Measurements from ENCODE around the gene CTXN3.

CTXN3 gene

GRCh38 chr5:127649018-127649439 lies at the start of gene CTXN3:
Gene CTXN3, plus strand, starts transcription at chr5:127649082. Its CDS starts 8,440 bp downstream, at chr5:127657522.
- DNase-seq (ENCODE audit: low read depth in 2 of 3, low spot score in 2 of 3), result no peak

GRCh38 chr5:127599320-127599719 lies 49.6 kb upstream of the CTXN3 start:
- DNase-seq (ENCODE audit: low read depth in 2 of 3, low spot score in 2 of 3), result no peak

GRCh38 chr5:127599847-127600246 lies 49.0 kb upstream of the CTXN3 start:
- no peak for DNase-seq (ENCODE audit: low read depth in 2 of 3, low spot score in 2 of 3)

- DNase-seq (ENCODE audit: low read depth in 2 of 3, low spot score in 2 of 3), result no peak
Measured at GRCh38 chr5:127601111-127601510, 47.8 kb upstream of the CTXN3 start.

GRCh38 chr5:127601601-127602000 lies 47.3 kb upstream of the CTXN3 start:
- DNase-seq (ENCODE audit: low read depth in 2 of 3, low spot score in 2 of 3), result no peak

- no peak for DNase-seq (ENCODE audit: low read depth in 2 of 3, low spot score in 2 of 3)
Measured at GRCh38 chr5:127602481-127602880, 46.4 kb upstream of the CTXN3 start.

- no peak for DNase-seq (ENCODE audit: low read depth in 2 of 3, low spot score in 2 of 3)
Measured at GRCh38 chr5:127602896-127603844, 45.7 kb upstream of the CTXN3 start.

- no peak for DNase-seq (ENCODE audit: low read depth in 2 of 3, low spot score in 2 of 3)
Measured at GRCh38 chr5:127608077-127608660, 40.7 kb upstream of the CTXN3 start.

GRCh38 chr5:127609011-127609410 lies 39.9 kb upstream of the CTXN3 start:
- DNase-seq (ENCODE audit: low read depth in 2 of 3, low spot score in 2 of 3), result no peak

- DNase-seq (ENCODE audit: low read depth in 2 of 3, low spot score in 2 of 3), result no peak
Measured at GRCh38 chr5:127609957-127610356, 38.9 kb upstream of the CTXN3 start.

- no peak for DNase-seq (ENCODE audit: low read depth in 2 of 3, low spot score in 2 of 3)
Measured at GRCh38 chr5:127612441-127613141, 36.3 kb upstream of the CTXN3 start.

GRCh38 chr5:127615916-127616315 lies 33.0 kb upstream of the CTXN3 start:
- no peak for DNase-seq (ENCODE audit: low read depth in 2 of 3, low spot score in 2 of 3)

GRCh38 chr5:127619908-127620479 lies 28.9 kb upstream of the CTXN3 start:
- DNase-seq (ENCODE audit: low read depth in 2 of 3, low spot score in 2 of 3), result no peak

GRCh38 chr5:127621601-127622325 lies 27.1 kb upstream of the CTXN3 start:
- DNase-seq (ENCODE audit: low read depth in 2 of 3, low spot score in 2 of 3), result no peak

GRCh38 chr5:127634007-127634406 lies 14.9 kb upstream of the CTXN3 start:
- no peak for DNase-seq (ENCODE audit: low read depth in 2 of 3, low spot score in 2 of 3)

- no peak for DNase-seq (ENCODE audit: low read depth in 2 of 3, low spot score in 2 of 3)
Measured at GRCh38 chr5:127639828-127640227, 9.1 kb upstream of the CTXN3 start.

- DNase-seq (ENCODE audit: low read depth in 2 of 3, low spot score in 2 of 3), result no peak
Measured at GRCh38 chr5:127642949-127643348, 5.9 kb upstream of the CTXN3 start.

- no peak for DNase-seq (ENCODE audit: low read depth in 2 of 3, low spot score in 2 of 3)
Measured at GRCh38 chr5:127643607-127644006, 5.3 kb upstream of the CTXN3 start.

GRCh38 chr5:127645300-127645726 lies 3.6 kb upstream of the CTXN3 start:
- DNase-seq (ENCODE audit: low read depth in 2 of 3, low spot score in 2 of 3), result no peak

GRCh38 chr5:127647361-127647958 lies 1.4 kb upstream of the CTXN3 start:
- no peak for DNase-seq (ENCODE audit: low read depth in 2 of 3, low spot score in 2 of 3)
